Endothelial cell of hepatic sinusoid (primary cell): ENCODE data around the gene CELA1.

Experiments
- in situ Hi-C: cut with HindIII; loops from 2 replicates; pipeline ENCODE4 v1.10.0; 2017; ENCODE audit warnings: low sequenced_read_pairs

Gene CELA1

DNA sequence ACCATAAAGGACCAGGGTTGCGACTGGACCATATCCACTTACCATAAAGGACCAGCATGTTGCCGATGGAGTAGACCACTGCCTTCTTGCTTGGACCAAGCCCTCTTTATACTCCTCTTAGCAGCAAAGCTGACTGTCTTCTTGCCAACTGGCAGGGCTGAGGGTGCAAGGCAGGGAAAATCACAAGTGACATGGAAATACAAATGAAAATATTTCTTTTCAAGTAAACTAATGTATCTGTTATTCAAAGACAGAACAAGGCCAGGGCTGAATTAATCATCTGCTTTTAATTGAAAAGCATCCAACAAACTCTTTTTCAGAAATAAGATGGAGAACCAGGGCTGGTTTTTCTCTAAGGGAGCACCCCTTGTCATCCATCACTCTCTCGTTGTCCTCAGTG lies at the start of gene CELA1:
CELA1 (minus strand) TSS at position 99 of the 400 bp plus-strand sequence; CDS start at position 58, 41 bp downstream.
- in situ Hi-C loops, result loop anchor here (5.0 kb wide), 1 partner anchor 284 kb away; no protein-coding TSS in a partner anchor

DNA sequence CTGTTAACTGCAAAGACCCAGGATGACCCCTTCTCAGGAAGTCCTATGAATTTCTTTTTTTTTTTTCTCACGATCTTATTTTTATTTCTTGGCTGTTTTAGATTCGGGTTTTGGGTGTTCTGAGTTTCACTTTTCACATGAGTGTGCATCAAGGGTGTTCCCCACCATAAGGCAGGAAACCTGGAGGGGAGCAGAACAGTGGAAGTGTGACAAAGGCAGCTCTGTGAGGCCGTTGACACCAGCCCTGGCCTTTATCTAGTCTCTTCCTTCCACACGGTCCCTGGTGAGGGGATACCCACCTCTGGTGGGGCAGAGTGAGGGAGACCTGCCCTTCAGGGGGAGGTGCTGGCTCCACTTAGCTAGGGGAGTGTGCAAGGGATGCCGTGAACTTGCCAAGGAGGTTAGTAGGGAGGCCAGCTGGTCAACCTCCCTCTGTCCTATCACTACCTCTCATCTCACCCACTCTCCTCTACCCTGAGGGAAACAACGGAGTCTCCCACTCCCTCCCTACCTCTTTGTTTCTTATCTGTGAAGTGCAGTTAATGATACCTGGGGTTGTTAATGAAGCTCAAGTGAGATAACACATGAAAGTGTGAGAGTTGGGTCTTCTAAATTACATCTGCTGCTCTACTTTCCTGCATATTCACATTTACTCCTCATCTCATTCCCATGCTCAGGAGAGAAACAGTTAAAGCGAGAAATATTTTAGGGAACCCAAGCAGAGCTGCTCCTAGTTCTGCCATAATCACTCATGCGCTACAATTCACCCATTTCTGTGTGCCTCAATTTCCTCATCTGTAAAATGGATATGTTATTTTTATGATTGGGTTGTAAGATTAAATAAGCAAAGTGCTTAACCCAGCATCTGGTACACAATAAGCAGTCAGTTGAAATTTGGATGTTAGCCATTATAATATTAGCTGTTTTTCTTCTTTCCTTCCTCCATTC lies 49.1 kb upstream of the CELA1 start:
- in situ Hi-C loops, result no loop called here

DNA sequence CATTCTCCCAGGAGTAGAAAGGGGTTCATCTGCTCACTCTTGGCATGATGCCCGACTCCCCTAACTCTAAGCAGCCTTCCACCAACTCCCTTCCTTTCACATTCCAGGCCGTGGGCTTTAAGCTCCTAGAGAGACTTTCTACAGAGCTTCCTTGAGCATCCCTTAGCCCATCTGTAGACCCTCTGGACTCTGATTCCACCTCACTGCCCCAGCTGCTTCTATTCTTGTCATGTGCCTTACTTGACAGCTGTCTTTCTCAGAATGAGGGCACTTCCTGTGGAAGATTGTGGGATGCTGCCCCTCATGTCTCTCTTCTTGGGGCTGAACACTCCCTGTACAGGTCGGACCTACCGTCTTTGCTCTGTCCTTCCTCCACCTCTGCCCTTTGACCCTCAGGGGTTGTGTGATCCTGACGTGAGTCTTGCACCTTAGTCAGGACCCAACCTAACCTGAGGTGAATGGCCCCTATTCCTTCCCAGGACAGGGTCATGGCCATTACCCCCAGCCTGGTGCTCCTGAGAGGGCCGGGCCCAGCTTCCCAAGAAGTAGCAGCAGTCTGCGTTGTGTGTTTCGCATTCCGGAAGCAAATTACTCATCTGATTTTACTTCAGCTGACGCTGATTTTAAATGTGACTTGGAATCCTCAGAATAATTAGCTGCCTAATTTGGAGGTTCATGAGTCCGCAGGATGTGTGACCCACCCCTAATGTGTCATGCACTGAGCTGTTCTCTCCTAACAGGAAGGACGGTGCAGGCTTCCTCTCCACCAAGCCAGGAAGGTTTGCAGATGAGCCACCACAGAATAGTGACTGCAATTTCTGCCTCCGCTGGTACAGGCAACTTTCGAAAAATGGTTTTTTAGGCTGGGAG lies 47.4 kb upstream of the CELA1 start:
- in situ Hi-C loops, result no loop called here

DNA sequence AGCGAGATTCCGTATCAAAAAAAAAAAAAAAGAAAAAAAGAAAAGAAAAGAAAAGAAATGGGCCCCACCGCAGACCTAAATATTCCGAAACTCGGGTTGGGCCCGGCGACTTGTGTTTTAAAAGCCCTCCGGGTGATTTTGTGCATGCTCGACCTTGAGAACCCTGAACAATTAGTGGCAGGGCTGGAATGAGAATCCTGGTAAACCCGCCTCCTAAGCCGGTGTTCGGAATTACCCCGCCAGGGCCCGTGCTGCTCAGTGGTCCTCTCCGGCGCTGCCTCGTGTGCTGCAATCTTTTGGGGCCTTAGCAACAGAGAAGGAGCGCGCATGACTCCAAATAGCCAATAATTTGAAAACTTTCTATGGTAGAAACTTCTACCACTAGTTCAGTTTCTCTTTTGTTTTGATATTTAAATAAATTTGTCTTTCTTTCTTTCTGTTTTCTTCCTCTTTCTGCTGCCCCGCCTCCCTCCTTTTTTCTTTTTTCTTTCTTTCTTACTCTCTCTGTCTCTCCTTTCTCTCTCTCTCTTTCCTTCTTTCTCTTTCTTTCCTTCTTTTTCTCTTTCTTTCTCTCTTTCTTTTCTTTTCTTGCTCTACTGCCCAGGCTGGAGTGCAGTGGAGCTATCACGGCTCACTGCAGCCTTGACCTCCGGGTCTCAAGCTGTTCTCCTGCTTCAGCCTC lies 46.2 kb upstream of the CELA1 start:
- in situ Hi-C loops, result no loop called here

DNA sequence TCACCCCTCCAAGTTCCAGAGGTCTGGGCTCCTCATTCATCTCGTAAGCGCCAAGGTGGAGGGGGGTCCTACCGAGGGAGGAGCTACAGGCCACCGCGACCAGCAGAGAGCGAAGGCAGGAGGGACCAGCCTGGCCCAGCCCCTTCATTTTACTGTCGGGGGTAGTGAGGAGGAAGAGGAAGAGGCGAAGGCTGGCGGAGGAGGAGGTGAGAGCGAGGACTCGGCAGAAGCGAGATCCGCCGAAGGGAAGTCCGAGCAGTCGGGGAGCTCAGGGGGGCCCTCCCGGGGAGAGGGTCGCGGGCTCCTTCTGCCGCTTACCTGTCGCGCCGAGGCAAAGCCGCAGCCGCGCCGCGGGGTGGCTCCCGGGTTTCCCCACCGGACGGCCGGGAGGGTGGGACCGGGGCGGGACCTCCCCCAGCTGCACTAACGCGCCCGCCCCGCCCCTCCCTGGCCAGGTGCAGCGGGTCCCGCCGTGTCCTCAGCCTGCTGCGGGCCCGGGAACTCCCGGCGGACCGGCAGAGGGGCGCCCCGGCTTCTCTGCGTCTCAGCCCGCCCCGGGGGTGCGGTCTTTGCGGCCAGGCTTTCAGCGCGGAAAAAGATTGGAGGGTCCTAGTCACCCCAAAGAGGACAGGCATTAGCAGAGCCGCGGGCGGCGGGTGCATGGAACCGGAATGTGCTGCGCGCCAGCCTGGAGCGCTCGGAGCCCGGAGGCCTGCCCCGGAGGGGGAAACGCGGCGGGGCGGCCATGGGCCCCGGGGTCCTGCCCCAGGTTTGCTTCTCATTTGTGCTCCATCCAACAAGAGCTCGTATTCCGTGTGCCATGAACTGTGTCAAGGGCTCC lies 45.0 kb upstream of the CELA1 start, which contains the start of gene GALNT6:
GALNT6 (minus strand) TSS at position 124 of the 841 bp plus-strand sequence. CDS start 11,625 bp downstream, outside the sequence.
- in situ Hi-C loops, result no loop called here

DNA sequence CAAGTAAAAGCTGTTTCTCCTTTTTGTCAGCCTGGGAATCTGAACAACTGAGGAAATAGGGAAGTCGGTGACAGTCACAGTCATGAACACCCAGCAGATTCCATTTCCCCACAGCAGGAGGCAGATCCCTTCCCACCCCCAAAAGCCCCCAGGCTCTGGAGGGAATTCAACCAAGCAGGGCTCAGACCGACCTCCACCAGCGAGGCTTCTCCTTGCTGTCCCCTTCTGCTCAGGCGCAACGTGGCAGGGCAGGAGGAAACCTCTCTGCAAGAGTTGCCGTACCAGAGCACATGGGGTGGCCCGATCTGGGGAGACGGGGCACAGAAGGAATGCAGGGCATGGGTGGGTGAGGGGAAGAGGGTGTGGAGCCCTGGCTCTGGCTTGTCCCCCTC lies 44.4 kb upstream of the CELA1 start:
- in situ Hi-C loops, result no loop called here

DNA sequence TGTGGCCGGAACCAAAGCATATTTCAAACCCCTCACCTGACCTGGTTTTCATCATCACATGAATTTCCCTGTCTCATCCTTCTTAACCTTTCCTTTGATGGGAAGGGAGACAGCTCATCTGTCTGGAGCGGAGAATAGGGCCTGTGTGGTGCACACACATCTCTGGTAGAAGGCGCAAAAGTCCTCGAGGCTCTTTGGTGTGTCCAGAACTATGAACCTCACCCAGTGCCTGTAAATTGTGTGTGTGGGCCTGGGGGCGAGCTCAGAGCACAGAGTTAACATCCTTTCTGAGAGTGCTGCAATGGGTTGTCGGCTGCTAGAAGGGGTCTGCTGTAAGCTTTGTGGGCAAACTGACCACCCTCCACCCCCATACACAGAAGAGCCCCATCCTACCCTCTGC lies 44.0 kb upstream of the CELA1 start:
- in situ Hi-C loops, result no loop called here

DNA sequence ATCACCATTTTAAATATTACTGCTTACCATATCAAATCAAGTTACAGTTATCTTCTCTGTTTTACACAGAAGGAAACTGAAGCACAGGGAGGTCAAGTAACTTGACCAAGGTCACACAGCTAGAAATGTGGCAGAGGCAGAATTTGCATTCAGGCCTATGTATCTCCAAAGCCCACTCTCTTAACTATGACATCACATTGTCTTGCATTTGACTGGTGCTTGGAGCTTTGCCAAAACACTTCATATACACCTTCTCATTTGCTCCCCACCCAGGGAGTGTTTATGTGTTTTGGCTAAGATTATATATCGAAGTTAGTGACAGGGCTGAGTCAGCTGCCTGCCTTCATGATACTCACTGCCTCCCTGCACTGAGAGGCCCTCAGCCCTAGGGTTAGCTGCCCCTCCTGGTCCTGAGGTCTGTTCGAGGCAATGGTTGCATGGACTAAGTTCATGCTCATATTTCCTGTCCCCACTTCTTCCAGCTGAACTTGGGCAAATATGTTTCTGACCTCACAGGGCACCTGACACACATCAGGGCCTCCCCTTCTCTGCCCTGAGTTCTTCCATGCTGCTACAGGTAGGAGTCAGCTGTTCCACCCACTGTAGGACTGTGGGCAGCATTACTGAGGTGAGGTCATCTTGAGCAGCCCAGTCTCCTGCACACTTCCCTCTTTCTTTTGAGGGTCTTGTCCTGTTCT lies 43.0 kb upstream of the CELA1 start:
- in situ Hi-C loops, result no loop called here

DNA sequence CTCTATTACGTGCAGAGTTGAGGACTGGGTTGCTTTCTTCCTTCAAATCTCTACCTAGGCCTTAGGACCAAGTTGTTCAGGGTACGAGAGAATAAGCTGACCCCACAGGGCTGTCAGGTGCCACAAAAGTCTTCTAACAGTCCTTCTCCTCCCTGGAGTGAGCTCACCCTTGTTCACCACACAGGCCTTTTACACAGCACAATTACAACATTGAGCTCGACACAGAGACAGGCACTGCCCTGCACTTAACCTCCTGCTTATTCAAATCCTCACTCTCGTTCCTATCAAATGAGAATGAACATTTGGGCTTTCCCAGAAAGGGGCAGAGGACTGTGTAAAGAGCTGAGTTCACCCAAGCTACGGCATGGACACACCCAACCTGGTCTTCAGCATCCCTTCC lies 42.4 kb upstream of the CELA1 start:
- in situ Hi-C loops, result no loop called here

DNA sequence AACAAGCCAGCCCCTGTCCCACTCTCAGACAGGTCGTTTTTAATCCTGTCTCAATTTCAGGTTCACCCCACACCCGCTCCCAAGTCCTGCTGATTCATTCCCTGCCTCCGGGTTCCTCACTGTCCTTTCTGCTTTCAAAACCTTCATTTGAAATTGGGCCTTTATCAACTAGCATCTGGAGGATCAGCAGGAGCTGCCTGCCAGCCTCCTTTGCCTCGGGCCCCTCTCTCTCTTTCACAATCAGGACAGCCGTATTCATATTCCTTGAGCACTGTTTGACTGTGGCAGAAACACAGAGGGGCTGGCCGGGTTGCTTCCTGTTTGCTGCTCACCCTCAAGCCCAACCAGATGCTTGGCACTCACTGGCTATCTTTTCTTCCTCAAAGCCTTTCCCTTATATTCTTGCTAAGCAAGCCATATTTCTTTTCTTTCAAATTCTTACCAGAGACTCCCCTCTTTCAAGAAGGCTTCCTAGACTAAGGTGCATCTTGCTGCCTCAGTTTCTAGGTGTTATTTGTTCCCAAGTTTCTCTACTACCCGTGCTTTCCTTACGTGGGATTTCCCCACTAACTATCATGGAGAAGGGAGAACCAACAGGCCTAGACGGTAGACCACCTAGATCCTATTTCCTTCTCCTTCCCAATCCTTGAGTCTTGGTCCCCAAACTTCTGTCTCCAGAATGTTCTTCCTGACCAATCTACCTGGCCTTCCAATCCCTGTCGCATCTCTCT lies 41.8 kb upstream of the CELA1 start:
- in situ Hi-C loops, result no loop called here

DNA sequence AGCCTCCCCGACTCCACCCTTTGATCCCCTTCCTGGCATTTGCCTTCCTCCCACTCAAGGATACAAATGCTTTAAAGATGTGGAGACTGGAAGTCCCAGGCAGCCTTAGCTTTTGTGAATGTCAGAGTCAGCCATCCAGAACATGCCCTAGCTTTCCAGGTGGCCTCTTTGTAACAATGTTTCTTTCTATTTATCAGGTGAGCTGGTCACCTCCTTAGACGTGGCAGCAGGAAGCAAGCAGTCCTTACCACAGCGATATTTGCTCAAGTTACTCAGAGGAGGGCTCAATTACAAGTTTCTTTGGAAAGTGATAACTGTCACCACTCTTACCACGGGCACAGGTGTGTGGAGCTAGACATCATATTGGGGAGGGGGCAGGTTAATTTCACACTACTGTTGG lies 39.9 kb upstream of the CELA1 start:
- in situ Hi-C loops, result no loop called here

DNA sequence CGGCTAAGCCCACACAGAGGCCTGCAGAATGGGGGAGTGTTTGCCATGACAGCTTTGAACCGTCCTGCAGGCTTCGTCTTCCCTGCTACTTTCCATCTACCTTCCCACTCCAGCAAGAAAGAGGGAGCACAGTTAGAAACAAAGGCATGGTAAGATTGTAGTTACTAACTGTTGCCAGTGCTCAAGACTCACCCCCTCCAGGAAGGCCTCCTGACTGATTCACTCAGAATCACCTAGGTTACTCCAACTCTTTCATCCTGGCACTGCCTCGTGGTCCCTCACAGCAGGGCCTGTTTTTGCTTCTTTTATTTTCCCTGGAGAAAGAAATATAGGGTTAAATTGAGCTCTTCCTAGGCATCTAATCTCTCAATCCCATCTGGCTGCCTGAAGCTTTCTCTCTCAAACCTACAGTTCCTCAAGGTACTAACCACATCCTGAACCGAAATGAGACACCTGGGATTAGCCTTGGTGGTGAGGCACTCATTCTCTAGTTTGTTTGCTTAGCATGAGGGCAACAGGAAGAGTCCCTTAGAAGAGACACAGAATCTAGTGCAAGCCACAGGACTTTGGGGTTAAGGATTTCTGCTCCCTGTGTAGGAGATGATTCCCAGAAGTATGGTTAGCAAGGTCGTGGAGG lies 36.9 kb upstream of the CELA1 start:
- in situ Hi-C loops, result no loop called here

DNA sequence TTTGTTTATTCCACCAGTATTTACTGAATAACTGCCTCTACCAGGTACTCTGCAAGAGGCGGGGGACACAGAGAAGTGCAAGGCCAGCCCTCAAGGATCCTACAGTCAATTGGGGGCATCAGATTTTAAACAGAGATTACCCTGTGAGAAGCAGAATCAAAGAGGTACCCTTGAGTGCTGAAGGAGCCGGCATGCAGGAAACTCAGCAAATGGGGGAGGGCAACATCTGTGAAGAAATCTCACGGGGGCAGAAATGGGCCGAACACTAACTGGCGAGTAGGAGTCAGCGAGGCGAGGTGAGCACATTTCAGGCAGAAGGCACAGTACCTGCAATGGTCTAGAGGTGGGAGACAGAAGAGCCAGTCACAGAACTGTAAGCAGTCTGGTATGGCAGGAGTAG lies 35.7 kb upstream of the CELA1 start:
- in situ Hi-C loops, result no loop called here

DNA sequence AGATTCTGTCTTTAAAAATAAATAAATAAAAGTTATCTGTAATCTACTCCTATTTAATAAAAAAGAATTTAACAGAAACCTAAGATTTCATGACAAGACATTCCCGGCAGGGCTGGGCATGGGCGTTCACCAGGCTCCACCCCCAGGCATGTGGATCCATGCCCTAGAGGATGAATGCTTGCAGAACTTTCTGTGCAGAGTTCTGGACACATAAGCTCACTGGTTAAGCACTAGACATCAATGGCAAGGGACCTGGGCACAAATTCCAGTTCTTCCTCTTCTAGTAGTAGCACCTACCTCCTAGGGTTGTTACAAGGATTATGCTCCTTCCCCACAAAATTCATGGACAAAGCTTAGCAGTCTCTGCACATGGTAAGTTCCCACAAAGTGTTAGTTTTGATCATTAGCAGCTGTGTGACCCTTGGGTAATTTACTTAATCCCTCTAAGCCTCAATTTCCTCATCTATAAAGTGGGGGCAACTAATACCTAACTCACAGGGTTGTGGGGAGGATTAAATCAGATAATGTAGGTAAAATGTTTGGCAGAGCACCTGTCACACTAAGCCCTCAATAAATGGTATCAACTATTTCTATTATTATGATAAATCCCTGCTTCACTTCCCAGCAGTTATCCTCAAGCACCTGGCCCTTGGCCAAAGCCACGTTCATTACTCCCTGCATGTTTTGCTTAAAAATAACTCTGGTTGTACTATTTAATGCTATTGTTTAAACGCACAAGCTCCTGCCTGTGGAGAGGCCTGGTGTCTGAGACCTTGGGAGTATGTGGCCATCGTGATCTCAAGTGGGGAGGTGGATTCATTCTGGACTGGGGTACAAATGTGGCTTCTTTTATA lies 35.0 kb upstream of the CELA1 start:
- in situ Hi-C loops, result no loop called here

DNA sequence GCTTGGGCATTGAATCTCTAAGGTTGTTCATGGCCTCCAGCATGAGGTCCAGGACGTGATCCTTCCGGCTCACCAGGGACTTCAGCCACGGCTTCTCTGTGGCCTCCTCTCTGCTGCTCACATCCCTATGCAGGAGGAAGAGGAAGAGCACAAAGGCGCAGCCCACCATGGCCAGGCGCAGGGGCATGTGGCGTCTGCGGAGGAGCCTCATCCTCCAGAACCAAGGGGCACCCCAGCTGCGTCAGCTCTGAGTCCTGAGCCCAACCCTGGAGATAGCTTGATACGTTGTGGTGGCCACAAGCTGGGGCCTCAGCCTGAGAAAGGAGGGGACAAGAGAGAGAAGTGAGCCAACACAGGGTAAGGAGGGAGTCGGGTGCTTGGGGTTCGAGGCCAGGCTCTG lies 33.1 kb upstream of the CELA1 start:
- in situ Hi-C loops, result no loop called here

DNA sequence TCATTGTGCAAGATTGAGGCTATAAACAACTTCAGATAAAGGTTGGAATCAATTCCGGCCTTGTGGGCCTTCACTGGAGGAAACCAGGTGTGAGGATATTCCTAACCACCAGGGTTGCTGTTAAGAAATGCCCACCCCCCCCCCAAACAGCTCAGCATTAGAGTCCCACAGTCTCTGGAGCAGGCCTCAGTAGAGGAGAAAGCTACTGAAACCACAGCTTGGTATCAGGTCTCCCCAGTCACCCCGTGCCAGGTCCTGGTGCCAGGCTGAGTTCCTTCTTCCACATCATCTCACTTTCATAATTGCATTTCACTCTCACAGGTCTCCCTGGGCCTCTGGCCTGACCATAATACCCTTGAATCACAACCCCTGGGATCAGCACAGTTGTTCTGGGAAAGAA lies 32.3 kb upstream of the CELA1 start:
- in situ Hi-C loops, result no loop called here
